Measurements from ENCODE around the gene DSP. TPM values are rescaled to one million over a fixed set of nuclear protein-coding genes. Genes with fewer than 3 reads are reported as not detected.

Gene DSP
- total RNA-seq, 1 experiment from 2014 or later: 76.1 TPM

DNA sequence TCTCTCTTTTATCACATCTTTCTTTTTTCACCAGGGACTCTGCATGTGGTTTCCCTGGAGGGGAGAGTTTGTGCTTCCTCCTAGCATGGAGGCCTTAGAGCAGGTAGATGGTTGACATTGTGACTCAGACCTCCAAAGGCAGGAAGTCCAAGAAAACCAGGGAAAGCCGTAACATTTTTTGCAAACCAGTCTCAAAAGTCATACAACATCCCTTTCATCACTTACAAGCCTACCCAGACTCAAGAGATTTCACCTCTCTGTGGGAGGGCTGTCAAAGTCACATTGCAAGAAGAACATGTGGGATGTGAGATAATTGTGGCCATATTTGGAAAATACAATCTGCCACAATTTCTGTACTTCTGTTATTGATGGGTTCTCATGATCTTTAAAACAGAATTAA lies 94.7 kb downstream of the DSP start:
- Mint-ChIP-seq H3K27me3 (ENCODE audit: low read depth) (no peaks in the 10 kb centered on the region), H3K4me3 (no peak overlapping the region), H3K36me3 (no peaks in the 10 kb centered on the region), H3K9me3 (peaks cover 3% of the 10 kb centered on the region), H3K4me1 (no peaks in the 10 kb centered on the region), H3K27ac (no peak overlapping the region)
- ChIA-PET POLR2A (no interaction called here), CTCF (no interaction called here)
- TF ChIP-seq NR1H2 (CRISPR knock-in tag; IDR thresholded peaks at IDR 0.05): no peak
- no peak for TF ChIP-seq SMAD4 (CRISPR knock-in tag; IDR thresholded peaks at IDR 0.05)
- DNase-seq (ENCODE audit: low spot score) (no peak), ATAC-seq (no peak)

Other genes with a start within 250 kb of the DSP start
- 86.4 to 96.7 TPM (median 91.6 TPM) in 3 replicates for gene SSR1, start 228.5 kb upstream of the DSP start, total RNA-seq (2021)
- gene CAGE1, start 151.9 kb upstream of the DSP start, total RNA-seq (2021): 0.07 to 0.30 TPM (median 0.11 TPM) in 3 replicates
- gene RIOK1, start 151.9 kb upstream of the DSP start, total RNA-seq (2021): 16.7 to 25.6 TPM (median 20.2 TPM) in 3 replicates
- gene SNRNP48, start 48.5 kb downstream of the DSP start, total RNA-seq (2021): 17.6 to 24.0 TPM (median 21.4 TPM) in 3 replicates
- gene BMP6, start 184.4 kb downstream of the DSP start, total RNA-seq (2021): 1.0 to 1.2 TPM (median 1.1 TPM) in 3 replicates